GM10248 (cell line): ENCODE measurements around the gene TMEM87B.

Experiments used
- CTCF ChIA-PET: fragments of 300-600 bp; sonication (Branson Sonifier 250); formaldehyde crosslinking; extraction: SDS; loops from one replicate; lab custom pipeline; 2021; ENCODE audit warnings: antibody characterized with exemption; lab: Yijun Ruan, JAX
- POLR2A ChIA-PET: fragments of 350-650 bp; sonication (Branson Sonifier 250); formaldehyde crosslinking; extraction: SDS; loops from one replicate; lab custom pipeline; 2020; ENCODE audit warnings: antibody characterized with exemption; lab: Yijun Ruan, JAX
- DNase-seq: peaks from one replicate; pipeline ENCODE4 v3.0.0; 2012; ENCODE audit errors: extremely low spot score
- TF ChIP-seq, protein P1 (sequence below): IDR thresholded peaks from 2 replicates; pipeline ENCODE4 v1.5.1; 2012; ENCODE audit warnings: mild to moderate bottlenecking, low read depth; ENCODE audit errors: extremely low read depth, missing control alignments, control extremely low read depth

TMEM87B gene

GRCh38 chr2:112021781-112022231 is 33.3 kb upstream of the TMEM87B start:
- POLR2A ChIA-PET, result no interaction called here
- DNase-seq, result no peak
- CTCF ChIA-PET, result no interaction called here
- TF ChIP-seq, protein P1, sequence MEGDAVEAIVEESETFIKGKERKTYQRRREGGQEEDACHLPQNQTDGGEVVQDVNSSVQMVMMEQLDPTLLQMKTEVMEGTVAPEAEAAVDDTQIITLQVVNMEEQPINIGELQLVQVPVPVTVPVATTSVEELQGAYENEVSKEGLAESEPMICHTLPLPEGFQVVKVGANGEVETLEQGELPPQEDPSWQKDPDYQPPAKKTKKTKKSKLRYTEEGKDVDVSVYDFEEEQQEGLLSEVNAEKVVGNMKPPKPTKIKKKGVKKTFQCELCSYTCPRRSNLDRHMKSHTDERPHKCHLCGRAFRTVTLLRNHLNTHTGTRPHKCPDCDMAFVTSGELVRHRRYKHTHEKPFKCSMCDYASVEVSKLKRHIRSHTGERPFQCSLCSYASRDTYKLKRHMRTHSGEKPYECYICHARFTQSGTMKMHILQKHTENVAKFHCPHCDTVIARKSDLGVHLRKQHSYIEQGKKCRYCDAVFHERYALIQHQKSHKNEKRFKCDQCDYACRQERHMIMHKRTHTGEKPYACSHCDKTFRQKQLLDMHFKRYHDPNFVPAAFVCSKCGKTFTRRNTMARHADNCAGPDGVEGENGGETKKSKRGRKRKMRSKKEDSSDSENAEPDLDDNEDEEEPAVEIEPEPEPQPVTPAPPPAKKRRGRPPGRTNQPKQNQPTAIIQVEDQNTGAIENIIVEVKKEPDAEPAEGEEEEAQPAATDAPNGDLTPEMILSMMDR, result no peak

DNA sequence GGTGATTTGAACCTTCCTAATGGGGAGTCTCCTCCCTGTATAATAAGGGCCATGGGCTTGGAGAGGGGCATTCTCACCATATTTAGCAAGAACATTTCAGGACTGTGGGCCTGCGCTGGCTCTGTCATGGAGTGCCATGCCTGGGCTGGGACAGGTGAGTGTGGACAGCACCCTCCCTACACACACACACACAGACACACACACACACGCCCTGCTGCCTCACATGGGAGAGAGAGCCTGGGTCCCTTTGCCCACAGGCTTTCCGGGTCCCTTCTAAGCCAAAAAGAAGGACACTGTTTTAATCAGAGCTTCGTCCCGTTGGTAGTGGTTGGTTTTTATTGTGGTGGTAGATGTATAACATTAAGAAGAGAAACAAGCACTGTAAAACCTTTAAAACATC is 31.4 kb upstream of the TMEM87B start:
- DNase-seq, result no peak
- TF ChIP-seq, protein P1, result no peak
- CTCF ChIA-PET, result no interaction called here
- POLR2A ChIA-PET, result no interaction called here

GRCh38 chr2:112024231-112024630 is 30.8 kb upstream of the TMEM87B start:
- POLR2A ChIA-PET, result no interaction called here
- TF ChIP-seq, protein P1, result no peak
- CTCF ChIA-PET, result no interaction called here
- no peak for DNase-seq

DNA sequence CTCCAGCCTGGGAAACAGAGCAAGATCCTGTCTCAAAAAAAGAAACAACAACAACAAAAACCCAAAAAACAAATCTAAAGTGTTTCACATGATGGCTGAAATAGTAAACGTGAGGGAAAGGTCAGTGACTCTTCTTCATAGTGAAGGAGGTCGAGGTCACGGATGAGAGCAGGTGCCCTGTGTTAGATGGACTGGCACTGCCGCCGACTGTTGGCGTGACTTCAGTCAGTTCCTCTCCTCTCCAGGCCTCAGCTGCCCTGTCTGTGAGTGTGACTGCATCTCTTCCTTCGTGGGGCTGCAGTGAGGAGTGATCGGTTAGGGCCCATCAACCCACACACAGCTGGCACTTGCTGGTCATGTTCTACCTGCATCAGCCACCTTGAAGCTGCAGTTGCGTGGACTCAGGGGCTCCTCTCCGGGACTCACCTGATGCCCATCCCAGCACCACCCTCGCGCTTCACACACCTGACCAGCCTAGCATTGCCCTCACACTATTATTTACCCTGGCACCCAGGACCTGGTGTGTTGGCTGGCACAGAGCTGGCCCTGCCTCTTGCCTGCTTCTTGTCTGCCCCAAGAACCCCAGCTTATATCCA is 30.1 kb upstream of the TMEM87B start:
- TF ChIP-seq, protein P1, result no peak
- ChIA-PET POLR2A (no interaction called here), CTCF (interaction anchor here (1.3 kb wide), 1 partner anchor 24 kb away, joined by 4 read pairs; no protein-coding TSS in a partner anchor)
- no peak for DNase-seq

GRCh38 chr2:112026509-112026908 is 28.6 kb upstream of the TMEM87B start:
- DNase-seq, result no peak
- TF ChIP-seq, protein P1, result no peak
- POLR2A ChIA-PET, result no interaction called here
- CTCF ChIA-PET, result no interaction called here

- DNase-seq, result no peak
- ChIA-PET CTCF (no interaction called here), POLR2A (no interaction called here)
- TF ChIP-seq, protein P1, result no peak
Measured at GRCh38 chr2:112027767-112028166, 27.3 kb upstream of the TMEM87B start.
